ENCODE data around the gene MYH4.

- TF ChIP-seq CTCF (IDR thresholded peaks at IDR 0.05; ENCODE audit: low read depth, low read length, missing input control) (no peak), YY1 (IDR thresholded peaks at IDR 0.05) (no peak), RAD21 (IDR thresholded peaks at IDR 0.05) (no peak), ATF3 (IDR thresholded peaks at IDR 0.05) (no peak), RXRA (IDR thresholded peaks at IDR 0.05) (no peak), TAF1 (conservative IDR thresholded peaks at IDR 0.05) (no peak)
Measured at GRCh38 chr17:10499950-10500349, 30.6 kb upstream of the MYH4 start.

Measured in liver (tissue), 3 donors.